Astrocyte (in vitro differentiated cells and primary cell): ENCODE measurements around the gene SMARCD3. TPM values are rescaled to one million over a fixed set of nuclear protein-coding genes. Genes with fewer than 3 reads are reported as not detected.

Experiments used
- DNase-seq: peaks from one replicate; pipeline ENCODE4 v3.0.0-alpha.2; 2010; ENCODE audit warnings: low read depth
- FAIRE-seq: peaks from 2 replicates; lab custom pipeline; 2011; peaks lifted over from hg19 to GRCh38; lab: Jason Lieb, UNC
- H2AFZ ChIP-seq: 2 replicates; pipeline ENCODE4 v1.6.0; 2012; ENCODE audit warnings: low read depth, low read length, inconsistent platforms
- H3K27ac ChIP-seq: 2 replicates; pipeline ENCODE4 v1.5.1; 2011; ENCODE audit warnings: low read depth, low read length, inconsistent platforms
- H3K27me3 ChIP-seq: 2 replicates; pipeline ENCODE4 v1.6.0; 2011; ENCODE audit warnings: low read length, inconsistent platforms; ENCODE audit not compliant: insufficient read depth
- H3K36me3 ChIP-seq: 2 replicates; pipeline ENCODE4 v1.5.1; 2011; ENCODE audit warnings: low read length, inconsistent platforms; ENCODE audit not compliant: insufficient read depth
- H3K4me1 ChIP-seq: 2 replicates; pipeline ENCODE4 v1.5.1; 2011; ENCODE audit warnings: low read length, inconsistent platforms; ENCODE audit not compliant: insufficient read depth
- H3K4me2 ChIP-seq: 2 replicates; pipeline ENCODE4 v1.6.0; 2012; ENCODE audit warnings: low read length, inconsistent platforms
- H3K4me3 ChIP-seq: 2 replicates; pipeline ENCODE4 v1.5.1; 2011; ENCODE audit warnings: low read depth, mild to moderate bottlenecking, low read length, inconsistent platforms; ENCODE audit not compliant: insufficient read depth
- H3K79me2 ChIP-seq: 2 replicates; pipeline ENCODE4 v1.6.0; 2012; ENCODE audit warnings: mild to moderate bottlenecking, low read length, inconsistent platforms; ENCODE audit not compliant: insufficient read depth
- H3K9ac ChIP-seq: 2 replicates; pipeline ENCODE4 v1.6.0; 2012; ENCODE audit warnings: mild to moderate bottlenecking, low read length, inconsistent platforms
- H3K9me3 ChIP-seq: 2 replicates; pipeline ENCODE4 v1.5.1; 2012; ENCODE audit warnings: low read depth, mild to moderate bottlenecking, low read length, inconsistent platforms; ENCODE audit not compliant: insufficient read depth
- H4K20me1 ChIP-seq: 2 replicates; pipeline ENCODE4 v1.6.0; 2012; ENCODE audit warnings: low read length, inconsistent platforms; ENCODE audit not compliant: insufficient read depth
- H3K27ac Mint-ChIP-seq: one replicate; pipeline ENCODE4 v1.8.0; 2021; ENCODE audit warnings: mild to moderate bottlenecking, mixed read lengths; ENCODE audit not compliant: unreplicated experiment
- H3K27me3 Mint-ChIP-seq: one replicate; pipeline ENCODE4 v1.8.0; 2021; ENCODE audit warnings: low read depth, mixed read lengths; ENCODE audit not compliant: unreplicated experiment
- H3K36me3 Mint-ChIP-seq: one replicate; pipeline ENCODE4 v1.8.0; 2021; ENCODE audit warnings: low read depth, mixed read lengths; ENCODE audit not compliant: unreplicated experiment
- H3K4me1 Mint-ChIP-seq: one replicate; pipeline ENCODE4 v1.8.0; 2021; ENCODE audit warnings: low read depth, mixed read lengths; ENCODE audit not compliant: unreplicated experiment
- H3K4me3 Mint-ChIP-seq: one replicate; pipeline ENCODE4 v1.8.0; 2021; ENCODE audit warnings: mild to moderate bottlenecking, moderate library complexity, mixed read lengths; ENCODE audit not compliant: unreplicated experiment
- H3K9me3 Mint-ChIP-seq: one replicate; pipeline ENCODE4 v1.8.0; 2021; ENCODE audit warnings: mild to moderate bottlenecking, mixed read lengths; ENCODE audit not compliant: unreplicated experiment
- CTCF ChIP-seq: IDR thresholded peaks from 2 replicates; pipeline ENCODE4 v1.5.1; 2011; ENCODE audit warnings: low read depth, mild to moderate bottlenecking, inconsistent platforms, low read length, moderate library complexity; ENCODE audit not compliant: insufficient read depth
- EZH2 ChIP-seq: IDR thresholded peaks from 2 replicates; pipeline ENCODE4 v1.6.1; 2012; ENCODE audit warnings: mild to moderate bottlenecking, low read length, inconsistent platforms; ENCODE audit not compliant: insufficient read depth
- total RNA-seq: library from RNA; stranded (reverse); gene quantifications from 2 replicates; pipeline ENCODE4 v1.2.1, GENCODE V29; 2021

The SMARCD3 gene
- total RNA-seq, 1 donor from 2014 or later = 47.7 TPM

DNA sequence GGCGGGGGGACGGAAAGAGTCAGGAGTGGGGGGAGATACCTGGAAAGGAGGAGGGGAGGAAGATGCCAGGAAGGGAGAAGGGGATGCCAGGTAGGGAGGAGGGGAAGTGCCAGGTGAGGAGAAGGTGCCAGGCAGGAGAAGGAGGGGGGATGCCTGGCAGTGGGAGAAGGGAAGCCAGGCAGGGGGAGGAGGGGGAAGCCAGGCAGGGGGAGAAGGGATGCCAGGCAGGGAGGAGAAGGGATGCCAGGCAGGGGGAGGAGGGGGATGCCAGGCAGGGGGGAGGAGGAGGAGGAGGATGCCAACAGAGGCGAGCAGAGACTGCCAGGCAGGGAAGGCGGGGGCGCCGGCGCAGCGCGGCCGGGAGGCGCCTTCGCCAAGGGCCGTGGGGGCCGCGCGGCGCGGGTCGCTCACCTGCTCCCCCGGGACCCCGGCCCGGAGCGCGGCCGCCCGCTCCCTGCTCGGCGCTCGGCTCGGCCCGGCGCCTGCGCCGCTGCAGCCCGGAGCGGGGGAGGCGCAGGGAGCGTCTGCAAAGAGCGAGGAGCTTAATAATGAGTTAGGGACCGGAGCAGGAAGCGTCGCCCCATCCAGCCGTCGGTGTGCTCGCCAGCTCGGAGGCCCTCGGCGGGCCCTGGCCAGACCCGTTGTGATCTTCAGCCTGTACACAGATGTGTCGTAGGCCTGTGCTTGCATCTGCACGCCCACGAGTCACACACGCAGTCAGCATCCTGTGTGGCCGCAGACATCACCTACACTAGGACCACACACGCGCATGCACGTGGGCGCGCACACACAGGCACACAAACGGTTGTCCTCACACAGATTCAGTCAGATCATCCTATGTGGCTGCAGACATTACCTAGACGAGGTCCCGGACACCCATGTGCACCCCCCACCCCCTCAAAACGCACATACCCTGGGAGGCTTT, 28.4 kb upstream of the SMARCD3 start:
- H3K36me3 Mint-ChIP-seq = peaks cover 2% of the 10 kb centered on the region
- H3K4me1 ChIP-seq = no peaks in the 10 kb centered on the region
- no peaks in the 10 kb centered on the region for H3K4me1 Mint-ChIP-seq
- peaks cover 4% of the 10 kb centered on the region for H3K27me3 ChIP-seq
- no peak overlapping the region for H3K27ac ChIP-seq
- peaks cover 61% of the 10 kb centered on the region for H3K27me3 Mint-ChIP-seq
- DNase-seq = peak; percentile 65
- H3K9me3 Mint-ChIP-seq = peaks cover 7% of the 10 kb centered on the region
- H3K36me3 ChIP-seq = no peaks in the 10 kb centered on the region
- no peak overlapping the region for H3K27ac Mint-ChIP-seq
- H2AFZ ChIP-seq = peak overlapping the region; percentile 97
- H3K79me2 ChIP-seq = no peaks in the 10 kb centered on the region
- H3K4me3 Mint-ChIP-seq = peak overlapping the region; percentile 79
- H4K20me1 ChIP-seq = no peaks in the 10 kb centered on the region
- H3K4me2 ChIP-seq = peak overlapping the region; percentile 90
- FAIRE-seq = no peak
- no peaks in the 10 kb centered on the region for H3K9me3 ChIP-seq
- H3K4me3 ChIP-seq = peak overlapping the region; percentile 59
- peak overlapping the region; percentile 50 for H3K9ac ChIP-seq
- TF ChIP-seq EZH2 (no peak), CTCF (no peak)

- Mint-ChIP-seq H3K4me1 (no peaks in the 10 kb centered on the region), H3K4me3 (peak overlapping the region; percentile 69), H3K27me3 (peaks cover 59% of the 10 kb centered on the region), H3K9me3 (peaks cover 7% of the 10 kb centered on the region), H3K36me3 (peaks cover 2% of the 10 kb centered on the region), H3K27ac (no peak overlapping the region)
- FAIRE-seq (no peak), DNase-seq (no peak)
- Histone ChIP-seq H3K27ac (no peak overlapping the region), H3K9ac (no peak overlapping the region), H2AFZ (no peak overlapping the region), H3K79me2 (no peaks in the 10 kb centered on the region), H3K4me3 (no peak overlapping the region), H3K4me2 (peak overlapping the region; percentile 90), H4K20me1 (no peaks in the 10 kb centered on the region), H3K9me3 (no peaks in the 10 kb centered on the region), H3K4me1 (no peaks in the 10 kb centered on the region), H3K27me3 (peaks cover 4% of the 10 kb centered on the region), H3K36me3 (no peaks in the 10 kb centered on the region)
- TF ChIP-seq EZH2 = no peak
- TF ChIP-seq CTCF = no peak
These were observed 27.5 kb upstream of the SMARCD3 start for GRCh38 chr7:151275813-151276577.
